HG03097 (cell line): ENCODE data around the gene RGS12.

Experiments used
- ATAC-seq: cut with Tn5 transposase; IDR thresholded peaks from one replicate; pipeline ENCODE4 v1.9.1; 2021; ENCODE audit not compliant: unreplicated experiment, low FRiP score

The RGS12 gene

DNA sequence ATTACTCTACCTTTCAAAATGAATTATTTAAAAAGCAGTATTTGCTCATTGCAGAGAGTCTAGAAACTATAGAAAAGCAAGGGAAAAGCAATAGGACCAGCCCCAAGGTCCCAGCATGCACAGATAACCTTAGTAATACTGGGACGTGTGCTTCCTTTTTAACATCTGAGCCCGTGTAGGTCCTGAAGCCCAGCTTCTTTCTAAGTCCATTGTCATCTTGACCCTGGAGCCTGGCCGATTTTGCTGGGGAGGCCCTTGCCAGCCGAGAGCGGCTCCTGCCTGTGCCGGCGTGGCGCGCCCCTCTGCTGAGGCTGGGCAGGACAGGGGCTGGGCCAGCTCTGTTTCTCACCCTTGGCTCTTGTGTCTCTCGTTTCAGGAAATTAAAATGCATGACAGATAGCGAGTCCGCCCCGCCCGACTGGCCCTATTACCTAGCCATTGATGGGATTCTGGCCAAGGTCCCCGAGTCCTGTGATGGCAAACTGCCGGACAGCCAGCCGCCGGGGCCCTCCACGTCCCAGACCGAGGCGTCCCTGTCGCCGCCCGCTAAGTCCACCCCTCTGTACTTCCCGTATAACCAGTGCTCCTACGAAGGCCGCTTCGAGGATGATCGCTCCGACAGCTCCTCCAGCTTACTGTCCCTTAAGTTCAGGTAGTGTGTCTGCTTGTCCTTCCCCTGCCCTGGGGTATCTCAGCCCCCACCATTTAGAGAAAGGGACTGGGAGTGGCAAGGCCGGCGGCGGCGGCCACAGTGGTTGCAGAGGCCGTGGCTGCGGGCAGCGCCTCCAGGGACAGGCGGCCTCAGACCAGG is 39.8 kb upstream of the RGS12 start:
- ATAC-seq, result no peak

GRCh38 chr4:3253808-3254207 is 39.0 kb upstream of the RGS12 start:
- no peak for ATAC-seq

DNA sequence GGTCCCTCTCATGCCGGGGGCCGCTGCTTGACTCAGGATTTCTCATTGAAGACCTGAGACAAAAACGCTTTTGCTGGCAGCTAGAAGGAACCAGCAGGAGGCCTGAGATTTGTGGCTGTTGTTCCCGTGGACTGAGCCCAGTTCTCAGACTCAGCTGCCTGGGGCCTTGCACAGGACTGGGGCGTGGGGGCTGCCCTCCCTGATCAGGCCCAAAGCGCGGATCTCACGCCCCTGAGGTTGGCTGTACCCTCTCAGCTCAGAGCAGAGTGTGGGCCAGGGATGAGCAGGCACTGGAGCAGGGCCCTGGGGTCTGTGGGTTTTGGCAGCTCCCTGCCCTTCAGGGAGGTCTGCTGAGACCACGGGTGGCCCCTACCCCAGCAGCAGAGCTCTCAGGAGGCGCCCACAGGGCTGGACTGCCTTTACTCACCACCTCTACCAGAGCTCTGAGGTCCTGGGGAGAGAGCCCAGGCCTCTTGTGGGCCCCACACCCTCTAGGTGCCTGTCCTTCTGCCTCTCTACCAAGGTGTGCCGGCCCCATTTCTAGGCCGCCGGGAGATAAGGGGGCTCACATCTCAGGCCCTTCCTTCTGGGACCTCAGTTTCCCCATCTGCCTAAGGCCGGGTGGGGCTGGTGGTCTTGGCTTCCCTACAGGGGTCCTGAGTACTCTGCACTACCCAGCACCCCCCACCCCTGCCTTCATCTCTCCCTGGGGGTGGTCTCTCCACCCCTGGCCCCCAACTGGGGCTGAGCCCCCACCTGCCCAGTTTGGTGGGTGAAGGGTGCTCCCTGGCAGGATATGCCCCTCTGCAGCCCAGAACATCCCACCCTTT is 38.3 kb upstream of the RGS12 start:
- ATAC-seq, result no peak

DNA sequence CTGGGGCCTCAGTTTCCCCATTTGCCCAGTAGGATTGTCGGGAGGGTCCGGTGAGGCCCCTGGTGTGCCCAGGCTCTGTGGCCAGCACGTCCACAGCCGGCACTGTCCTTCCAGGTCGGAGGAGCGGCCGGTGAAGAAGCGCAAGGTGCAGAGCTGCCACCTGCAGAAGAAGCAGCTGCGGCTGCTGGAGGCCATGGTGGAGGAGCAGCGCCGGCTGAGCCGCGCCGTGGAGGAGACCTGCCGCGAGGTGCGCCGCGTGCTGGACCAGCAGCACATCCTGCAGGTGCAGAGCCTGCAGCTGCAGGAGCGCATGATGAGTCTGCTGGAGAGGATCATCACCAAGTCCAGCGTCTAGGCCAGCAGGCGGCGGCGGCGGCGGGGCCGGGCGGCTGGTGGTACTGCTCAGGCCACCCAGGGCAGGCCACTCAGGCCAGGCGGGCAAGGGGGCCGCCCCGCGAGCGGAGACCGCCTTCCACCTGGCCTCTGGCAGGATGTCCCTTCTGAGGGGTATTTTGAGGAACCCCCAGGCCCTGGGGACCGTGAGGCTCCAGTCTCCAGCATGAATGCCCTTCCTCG is 37.1 kb upstream of the RGS12 start:
- no peak for ATAC-seq

GRCh38 chr4:3256230-3257102 is 36.4 kb upstream of the RGS12 start:
- no peak for ATAC-seq

GRCh38 chr4:3257103-3257555 is 35.7 kb upstream of the RGS12 start:
- ATAC-seq, result no peak

- ATAC-seq, result no peak
Measured at GRCh38 chr4:3257556-3258482, 35.0 kb upstream of the RGS12 start.

DNA sequence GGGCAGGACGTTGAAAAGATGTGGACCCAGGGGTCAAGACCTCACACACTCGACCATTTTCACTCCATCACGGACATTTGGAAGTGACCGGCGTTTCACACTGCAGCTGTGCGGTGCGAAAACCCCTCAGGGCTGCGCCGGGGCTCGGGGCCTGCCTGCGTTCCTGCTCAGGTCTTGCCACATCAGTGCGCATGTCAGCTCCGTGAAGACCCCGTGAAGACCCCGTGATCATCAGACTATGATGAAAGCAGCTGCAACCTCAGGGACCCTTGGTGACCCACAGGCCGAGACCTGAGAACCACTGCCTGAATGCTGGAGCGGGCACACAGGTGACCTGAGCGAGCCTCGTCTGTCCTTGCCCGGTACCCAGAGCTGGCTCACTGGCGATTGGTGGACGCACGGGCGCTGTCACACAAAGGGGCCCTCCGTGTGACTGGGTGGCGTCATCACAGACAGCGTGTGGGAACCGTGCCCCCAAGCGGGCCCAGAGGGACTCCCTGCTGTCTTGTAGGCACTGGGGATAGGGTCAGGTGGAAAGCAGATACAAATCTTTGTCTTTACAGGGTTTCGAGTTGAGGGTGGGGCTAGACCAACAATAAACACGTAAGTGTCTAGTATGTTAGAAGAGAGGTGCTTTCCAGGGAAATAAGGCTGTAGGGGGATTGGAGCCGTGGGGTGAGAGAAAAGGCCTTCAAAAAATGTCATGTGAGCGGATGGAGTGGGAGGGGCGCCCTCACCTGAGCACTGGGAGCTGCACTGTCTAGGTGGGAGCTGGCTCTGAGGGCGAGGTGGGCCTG is 31.2 kb upstream of the RGS12 start:
- no peak for ATAC-seq

DNA sequence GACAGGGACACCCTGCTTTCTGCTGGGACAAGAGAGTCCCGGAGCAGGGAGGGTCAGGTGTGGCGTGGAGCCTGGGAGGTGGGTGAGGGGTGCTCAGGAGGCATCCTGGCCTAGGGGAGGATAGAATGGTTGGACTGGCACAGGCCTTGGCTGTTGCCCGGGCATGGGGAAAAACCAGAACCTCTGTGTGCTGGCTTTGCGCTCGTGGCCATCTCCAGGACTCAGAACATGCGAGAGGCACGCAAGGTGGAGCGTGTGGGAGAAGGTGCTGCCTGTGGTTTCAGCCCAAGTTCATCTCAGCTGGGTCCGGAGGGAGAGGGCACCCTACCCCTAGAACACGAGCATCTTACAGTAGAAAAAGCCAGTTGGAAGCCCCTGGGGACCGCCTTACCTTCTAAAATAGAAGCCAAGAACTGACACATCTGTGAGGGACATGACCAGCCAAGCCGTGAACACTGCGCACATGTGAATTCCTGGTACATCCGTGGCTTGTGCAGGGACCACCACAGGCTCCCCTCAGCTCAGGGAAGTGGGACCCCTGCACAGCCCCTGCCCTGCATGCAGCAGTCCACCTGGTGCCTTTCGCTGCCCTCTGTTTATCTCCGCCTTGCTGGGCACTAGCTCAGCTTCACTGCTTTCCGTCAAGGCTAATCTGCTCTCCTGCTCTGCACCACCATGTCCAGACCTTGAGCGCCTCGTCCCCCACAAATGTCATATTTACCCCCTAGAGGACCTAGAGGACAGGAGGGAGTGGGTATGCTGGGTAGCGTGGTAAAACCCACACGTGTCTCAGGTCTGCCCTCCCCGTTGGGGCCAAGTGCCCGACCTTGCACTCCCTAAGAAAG is 30.4 kb upstream of the RGS12 start:
- ATAC-seq, result no peak

- ATAC-seq, result no peak
Measured at GRCh38 chr4:3263053-3263875, 29.6 kb upstream of the RGS12 start.

DNA sequence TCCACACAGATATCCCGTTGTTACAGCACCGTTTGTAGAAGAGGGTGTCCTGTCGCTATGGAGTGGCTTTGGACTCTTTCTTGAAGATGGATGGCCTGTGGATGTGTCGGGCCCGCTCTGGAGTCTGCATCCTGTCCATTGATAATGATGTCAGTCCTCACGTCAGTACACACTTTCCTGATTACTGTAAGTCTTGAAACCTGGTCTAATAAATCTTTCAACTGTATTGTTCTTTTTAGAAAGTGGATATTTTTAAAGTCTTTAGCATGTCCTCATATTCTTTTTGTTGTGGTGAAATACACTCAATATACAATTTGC is 29.0 kb upstream of the RGS12 start:
- no peak for ATAC-seq

DNA sequence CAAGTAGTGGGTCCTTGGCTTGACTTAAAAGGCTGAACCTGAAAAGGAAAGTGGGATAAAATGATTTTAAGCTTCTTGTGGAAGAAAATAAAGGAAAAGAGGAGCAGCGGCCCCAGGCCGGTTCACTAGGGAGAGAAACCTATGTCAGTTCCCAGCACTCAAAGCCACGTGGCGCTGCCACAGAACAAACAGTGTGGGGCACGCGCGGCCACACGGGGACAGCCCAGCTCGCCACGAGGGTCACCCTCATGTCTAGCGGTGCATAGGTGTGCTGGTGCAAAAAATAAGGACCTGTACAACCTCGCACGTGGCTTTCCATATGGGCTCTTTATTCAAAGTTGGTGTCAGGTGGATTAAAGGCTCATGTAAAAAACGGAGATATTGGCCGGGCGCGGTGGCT is 26.7 kb upstream of the RGS12 start:
- ATAC-seq, result no peak

DNA sequence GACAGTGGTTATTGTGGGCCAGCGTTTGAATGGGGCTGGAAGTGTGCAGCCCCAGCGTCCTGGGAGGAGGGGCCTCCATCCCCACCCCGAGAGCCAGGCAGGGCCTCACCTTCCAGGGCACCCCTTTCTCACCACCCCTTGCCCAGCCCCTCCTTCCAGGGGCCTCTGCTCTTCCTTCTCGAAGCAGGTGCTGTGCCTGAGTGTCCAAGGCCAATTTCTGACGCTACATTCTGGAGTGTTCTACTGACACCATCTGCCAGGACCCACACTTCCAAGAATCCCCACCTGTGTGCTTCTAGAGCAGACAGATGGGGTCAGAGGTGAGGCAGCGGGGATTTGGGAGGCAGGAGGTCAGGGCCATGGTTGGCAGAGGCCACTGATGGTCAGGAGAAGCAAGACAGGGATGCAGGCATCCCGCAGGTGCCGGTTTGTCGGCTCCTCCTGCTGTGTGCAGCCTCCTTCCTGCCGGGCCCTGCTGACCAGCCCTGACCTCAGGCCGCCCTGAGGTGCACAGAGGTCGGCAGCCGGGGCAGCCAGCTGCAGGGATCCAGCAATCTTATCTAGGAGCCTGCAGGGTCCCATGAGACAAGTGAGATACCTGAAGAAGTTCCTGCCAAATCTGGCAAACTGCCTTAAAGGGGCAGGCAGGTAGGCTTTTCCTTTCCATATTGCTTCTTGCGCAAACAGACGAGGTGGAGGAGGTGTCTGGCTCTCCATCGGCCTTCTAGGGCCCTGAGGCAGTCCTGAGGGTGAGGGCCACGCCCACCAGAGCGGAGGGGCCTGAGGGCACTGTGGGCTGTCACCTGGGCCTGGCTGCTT is 25.0 kb upstream of the RGS12 start:
- ATAC-seq, result no peak

DNA sequence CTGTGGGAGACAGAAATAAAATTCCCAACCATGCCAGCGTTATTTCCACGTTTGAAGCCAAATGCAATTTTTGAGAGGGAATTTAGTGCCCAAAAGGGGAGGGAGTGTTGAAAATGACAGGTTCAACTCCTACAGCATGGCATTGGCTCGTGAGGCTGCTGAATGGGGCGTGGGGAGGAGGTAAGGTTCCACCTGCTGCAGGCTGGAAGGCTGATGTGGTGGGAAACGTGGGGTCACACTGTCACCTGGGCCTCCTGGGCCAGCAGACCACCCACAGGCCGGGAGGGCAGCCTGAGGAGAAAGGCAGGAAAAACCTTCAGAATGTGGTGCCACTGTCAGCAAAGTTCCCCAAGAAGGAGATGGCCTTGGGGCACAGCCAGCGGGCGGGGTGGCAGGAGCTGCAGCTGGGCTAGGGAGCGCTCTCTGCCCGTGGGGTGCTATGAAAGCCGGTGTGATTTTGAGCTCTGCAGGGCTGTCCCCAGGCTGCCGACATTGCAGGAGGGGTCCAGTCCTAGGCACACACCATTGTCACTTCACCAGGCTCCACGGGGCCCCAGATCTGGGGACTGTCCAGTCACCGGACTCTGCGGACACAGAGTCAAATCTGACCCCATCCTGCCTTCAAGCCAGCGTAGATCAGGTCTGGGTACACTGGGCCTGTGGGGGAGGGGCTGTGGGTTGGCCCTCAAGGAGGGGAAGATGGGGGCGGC is 24.3 kb upstream of the RGS12 start:
- ATAC-seq, result no peak

DNA sequence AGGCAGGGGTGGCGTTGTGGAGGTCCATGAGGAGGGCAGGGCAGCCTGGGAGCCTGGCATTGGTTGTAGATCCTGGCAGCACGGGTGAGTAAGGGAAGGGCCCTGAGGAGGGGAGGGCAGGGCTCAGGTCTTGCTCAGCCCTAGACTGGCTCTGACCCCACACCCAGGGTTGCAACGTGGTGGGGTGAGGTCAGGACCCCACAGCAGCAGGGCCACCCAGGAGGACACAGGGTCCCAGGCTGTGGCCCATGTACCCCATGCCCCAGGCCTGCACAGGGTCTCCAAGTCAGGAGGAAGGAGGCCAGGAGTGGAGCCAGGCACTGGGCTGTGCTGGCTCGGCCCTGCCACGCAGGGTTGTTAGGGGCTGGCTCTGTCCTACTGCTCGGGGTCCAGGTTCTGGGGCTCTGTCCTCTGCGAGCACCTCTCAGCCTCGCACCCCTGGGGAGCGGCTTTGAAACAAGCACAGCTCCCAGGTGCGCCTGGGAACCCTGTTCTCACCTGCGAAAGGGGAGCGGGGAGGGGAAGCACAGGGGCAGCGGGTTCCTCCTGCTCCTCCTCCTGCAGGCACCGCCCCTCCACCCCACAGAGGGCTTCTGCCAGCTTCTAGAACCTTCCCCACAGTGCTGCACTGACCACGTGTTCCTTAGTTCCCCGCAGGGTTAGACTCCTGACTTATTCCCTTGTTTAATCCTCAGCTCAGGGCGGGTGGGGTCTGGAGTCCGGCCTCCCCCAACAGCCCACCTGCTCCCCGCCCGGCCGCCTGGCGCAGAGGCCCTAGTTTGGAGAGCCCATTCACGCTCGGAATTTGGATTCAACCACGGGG is 23.5 kb upstream of the RGS12 start:
- no peak for ATAC-seq
